ENCODE measurements around the gene PLCB1.

Gene PLCB1

GRCh38 chr20:8151372-8151771 is 19.3 kb downstream of the PLCB1 start:
- TF ChIP-seq CTCF (IDR thresholded peaks at IDR 0.05; ENCODE audit: low read depth, low read length): no peak
- no peak for TF ChIP-seq MYC (IDR thresholded peaks at IDR 0.05; ENCODE audit: low read depth, low read length)
- TF ChIP-seq MAX (IDR thresholded peaks at IDR 0.05; ENCODE audit: low read depth, low read length): no peak
- TF ChIP-seq POLR2A (IDR thresholded peaks at IDR 0.05; ENCODE audit: extremely low read depth, insufficient read length): no peak
- no peak overlapping the region for H3K4me3 ChIP-seq (ENCODE audit: low read depth, low read length)
- DNase-seq (ENCODE audit: low read depth): peak; percentile 36

GRCh38 chr20:8152183-8152582 is 20.1 kb downstream of the PLCB1 start:
- H3K4me3 ChIP-seq (ENCODE audit: low read depth, low read length): no peak overlapping the region
- TF ChIP-seq MAX (IDR thresholded peaks at IDR 0.05; ENCODE audit: low read depth, low read length) (no peak), POLR2A (IDR thresholded peaks at IDR 0.05; ENCODE audit: extremely low read depth, insufficient read length) (no peak), CTCF (IDR thresholded peaks at IDR 0.05; ENCODE audit: low read depth, low read length) (no peak), MYC (IDR thresholded peaks at IDR 0.05; ENCODE audit: low read depth, low read length) (no peak)
- DNase-seq (ENCODE audit: low read depth): peak; percentile 11

- no peak for DNase-seq (ENCODE audit: low read depth)
- TF ChIP-seq MAX (IDR thresholded peaks at IDR 0.05; ENCODE audit: low read depth, low read length): no peak
- TF ChIP-seq CTCF (IDR thresholded peaks at IDR 0.05; ENCODE audit: low read depth, low read length): no peak
- no peak for TF ChIP-seq MYC (IDR thresholded peaks at IDR 0.05; ENCODE audit: low read depth, low read length)
- TF ChIP-seq POLR2A (IDR thresholded peaks at IDR 0.05; ENCODE audit: extremely low read depth, insufficient read length): no peak
- H3K4me3 ChIP-seq (ENCODE audit: low read depth, low read length): no peak overlapping the region
Observed at GRCh38 chr20:8152847-8153246, 20.8 kb downstream of the PLCB1 start.

GRCh38 chr20:8153281-8153908 is 21.3 kb downstream of the PLCB1 start:
- DNase-seq (ENCODE audit: low read depth): peak; percentile 61
- H3K4me3 ChIP-seq (ENCODE audit: low read depth, low read length): no peak overlapping the region
- peak; percentile 62 for TF ChIP-seq MAX (IDR thresholded peaks at IDR 0.05; ENCODE audit: low read depth, low read length)
- TF ChIP-seq CTCF (IDR thresholded peaks at IDR 0.05; ENCODE audit: low read depth, low read length): no peak

GRCh38 chr20:8154638-8155037 is 22.6 kb downstream of the PLCB1 start:
- no peak overlapping the region for H3K4me3 ChIP-seq (ENCODE audit: low read depth, low read length)
- peak; percentile 74 for DNase-seq (ENCODE audit: low read depth)
- TF ChIP-seq CTCF (IDR thresholded peaks at IDR 0.05; ENCODE audit: low read depth, low read length): no peak
- no peak for TF ChIP-seq MAX (IDR thresholded peaks at IDR 0.05; ENCODE audit: low read depth, low read length)
- no peak for TF ChIP-seq MYC (IDR thresholded peaks at IDR 0.05; ENCODE audit: low read depth, low read length)
- no peak for TF ChIP-seq POLR2A (IDR thresholded peaks at IDR 0.05; ENCODE audit: extremely low read depth, insufficient read length)
